GM23338 (cell line): ENCODE measurements around the gene DUS4L. TPM values are rescaled to one million over a fixed set of nuclear protein-coding genes. Genes with fewer than 3 reads are reported as not detected.

Experiments used
- ATAC-seq: fragments of 200-7000 bp; cut with Tn5 transposase; 3 replicates; pipeline ENCODE4 v1.9.1; 2020
- DNase-seq: peaks from one replicate; pipeline ENCODE4 v3.0.0-alpha.2; 2015; ENCODE audit warnings: low spot score
- H2AFZ ChIP-seq: fragments of 200-600 bp; sonication (generic); 2 replicates; pipeline ENCODE4 v1.8.0; 2016; ENCODE audit warnings: antibody characterized with exemption, mild to moderate bottlenecking, moderate library complexity
- H3F3A ChIP-seq: fragments of 200-600 bp; sonication (generic); replicated peaks from 2 replicates; pipeline ENCODE4 v1.8.0; 2017; ENCODE audit warnings: antibody characterized with exemption, mixed run types, low read depth
- H3K27ac ChIP-seq: fragments of 200-600 bp; sonication (generic); 2 replicates; pipeline ENCODE4 v1.6.1; 2016; ENCODE audit warnings: low read depth
- H3K27me3 ChIP-seq: fragments of 200-600 bp; sonication (generic); 2 replicates; pipeline ENCODE4 v1.8.0; 2016; ENCODE audit warnings: mild to moderate bottlenecking, mixed run types, moderate library complexity; ENCODE audit not compliant: insufficient read depth
- H3K36me3 ChIP-seq: fragments of 200-600 bp; sonication (generic); 2 replicates; pipeline ENCODE4 v1.8.0; 2016; ENCODE audit warnings: mild to moderate bottlenecking; ENCODE audit not compliant: insufficient read depth
- H3K4me1 ChIP-seq: fragments of 200-600 bp; sonication (generic); 2 replicates; pipeline ENCODE4 v1.8.0; 2016; ENCODE audit warnings: mild to moderate bottlenecking, moderate library complexity; ENCODE audit not compliant: insufficient read depth
- H3K4me2 ChIP-seq: fragments of 200-600 bp; sonication (generic); 2 replicates; pipeline ENCODE4 v1.7.1; 2017; ENCODE audit warnings: mixed run types
- H3K4me3 ChIP-seq: fragments of 200-600 bp; sonication (generic); 2 replicates; pipeline ENCODE4 v1.6.1; 2016; ENCODE audit warnings: mixed run types
- H3K79me2 ChIP-seq: fragments of 200-600 bp; sonication (generic); replicated peaks from 2 replicates; pipeline ENCODE4 v1.8.0; 2017; ENCODE audit warnings: mild to moderate bottlenecking; ENCODE audit not compliant: insufficient read depth
- H3K9me2 ChIP-seq: fragments of 200-600 bp; sonication (generic); 2 replicates; pipeline ENCODE4 v1.8.0; 2017; ENCODE audit not compliant: insufficient read depth
- H4K20me1 ChIP-seq: fragments of 200-600 bp; sonication (generic); replicated peaks from 2 replicates; pipeline ENCODE4 v1.8.0; 2017; ENCODE audit warnings: mild to moderate bottlenecking; ENCODE audit not compliant: insufficient read depth
- H3K27ac Mint-ChIP-seq: 2 replicates; pipeline ENCODE4 v1.8.0; 2020; ENCODE audit warnings: inconsistent platforms, mild to moderate bottlenecking, moderate library complexity, mixed read lengths
- H3K27me3 Mint-ChIP-seq: 3 replicates; pipeline ENCODE4 v1.8.0; 2022; ENCODE audit warnings: low read depth, mild to moderate bottlenecking, moderate library complexity, mixed read lengths, inconsistent platforms; ENCODE audit not compliant: insufficient read depth, poor library complexity
- H3K36me3 Mint-ChIP-seq: 3 replicates; pipeline ENCODE4 v1.8.0; 2021; ENCODE audit warnings: low read depth, mild to moderate bottlenecking, inconsistent platforms, moderate library complexity, mixed read lengths
- H3K4me1 Mint-ChIP-seq: 3 replicates; pipeline ENCODE4 v1.8.0; 2020; ENCODE audit warnings: mild to moderate bottlenecking, inconsistent platforms, mixed read lengths
- H3K4me3 Mint-ChIP-seq: 3 replicates; pipeline ENCODE4 v1.8.0; 2021; ENCODE audit warnings: moderate library complexity, mild to moderate bottlenecking, inconsistent platforms, mixed read lengths
- H3K9me3 Mint-ChIP-seq: 3 replicates; pipeline ENCODE4 v1.8.0; 2020; ENCODE audit warnings: moderate library complexity, mild to moderate bottlenecking, inconsistent platforms, mixed read lengths
- CREB1 ChIP-seq: fragments of 250-450 bp; sonication (Bioruptor Pico); IDR thresholded peaks from 2 replicates; pipeline ENCODE4 v1.5.0; 2020; ENCODE audit warnings: low read depth, mild to moderate bottlenecking, moderate library complexity
- EZH2 ChIP-seq: fragments of 200-600 bp; sonication (generic); IDR thresholded peaks from one replicate; pipeline ENCODE4 v1.8.0; 2017; ENCODE audit warnings: antibody characterized with exemption, mild to moderate bottlenecking, low read depth; ENCODE audit not compliant: unreplicated experiment
- EZH2phosphoT487 ChIP-seq: fragments of 200-600 bp; sonication (generic); IDR thresholded peaks from one replicate; pipeline ENCODE4 v1.8.1; 2018; ENCODE audit warnings: antibody characterized with exemption; ENCODE audit not compliant: unreplicated experiment
- JUNB ChIP-seq: IDR thresholded peaks from one replicate; pipeline ENCODE4 v1.6.1; 2016; ENCODE audit warnings: antibody characterized with exemption; ENCODE audit not compliant: unreplicated experiment
- NANOG ChIP-seq: IDR thresholded peaks from 2 replicates; pipeline ENCODE4 v1.6.1; 2016; ENCODE audit warnings: antibody characterized with exemption, borderline replicate concordance
- POLR2AphosphoS5 ChIP-seq: IDR thresholded peaks from 2 replicates; pipeline ENCODE4 v1.6.1; 2016; ENCODE audit warnings: antibody characterized with exemption, low read depth
- STAT1 ChIP-seq: IDR thresholded peaks from one replicate; pipeline ENCODE4 v1.6.1; 2016; ENCODE audit warnings: antibody characterized with exemption; ENCODE audit not compliant: unreplicated experiment
- ZNF114 ChIP-seq: fragments of 250-450 bp; sonication (Bioruptor Pico); IDR thresholded peaks from 2 replicates; pipeline ENCODE4 v1.5.0; 2020; ENCODE audit warnings: mild to moderate bottlenecking, moderate library complexity
- ZNF331 ChIP-seq: fragments of 250-450 bp; sonication (Bioruptor Pico); IDR thresholded peaks from 2 replicates; pipeline ENCODE4 v1.5.0; 2020; ENCODE audit warnings: low read depth, mild to moderate bottlenecking, moderate library complexity
- polyA plus RNA-seq: library from polyadenylated mRNA; unstranded; fragments of >200 nt; fragmentation: Nextera tagmentation; extraction: Ambion mirVana; gene quantifications from 2 replicates; pipeline ENCODE4 v1.2.1, GENCODE V29; 2016
- total RNA-seq: library from RNA; depleted of rRNA; stranded (reverse); fragments of >200 nt; shearing (Covaris generic); gene quantifications from 2 replicates; pipeline ENCODE4 v1.2.3, GENCODE V29; 2014
- TF ChIP-seq, protein P1 (sequence below): IDR thresholded peaks from 2 replicates; pipeline ENCODE4 v1.6.1; 2016; ENCODE audit warnings: antibody characterized with exemption
- TF ChIP-seq, protein P2 (sequence below), 2 experiments: fragments of 200-600 bp in 1 of 2; sonication (generic) in 1 of 2; conservative IDR thresholded peaks; 2 replicates each; pipeline versions ENCODE4 v1.5.1 to v1.6.1; 2016 to 2017; ENCODE audit warnings: antibody characterized with exemption in 2 of 2, low read depth in 2 of 2, mild to moderate bottlenecking in 2 of 2, moderate library complexity in 1 of 2
- TF ChIP-seq, protein P3 (sequence below): fragments of 250-450 bp; sonication (Bioruptor Pico); IDR thresholded peaks from 2 replicates; pipeline ENCODE4 v1.5.0; 2020; ENCODE audit warnings: mild to moderate bottlenecking, moderate library complexity
- TF ChIP-seq, protein P4 (sequence below): IDR thresholded peaks from one replicate; pipeline ENCODE4 v1.6.1; 2018; ENCODE audit warnings: antibody characterized with exemption; ENCODE audit not compliant: unreplicated experiment

Gene DUS4L
- total and polyA plus RNA-seq, 2 experiments from 2014 or later, result 16.7 to 22.9 TPM

DNA sequence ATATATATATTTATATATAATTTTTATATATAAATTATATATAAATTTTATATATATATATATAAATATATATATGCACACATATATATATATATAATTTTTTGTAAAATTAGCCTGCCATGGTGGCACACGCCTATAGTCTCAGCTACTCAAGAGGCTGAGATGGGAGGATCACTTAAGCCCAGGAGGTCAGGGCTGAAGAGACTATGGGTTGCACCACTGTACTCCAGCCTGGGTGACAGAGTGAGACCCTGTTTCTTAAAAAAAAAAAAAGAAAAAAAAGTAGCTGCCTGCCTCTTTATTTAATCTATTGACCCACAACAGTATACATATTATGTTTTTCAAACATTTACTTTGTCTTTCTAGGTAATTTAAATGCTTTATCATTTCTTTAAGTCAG is 35.5 kb downstream of the DUS4L start:
- TF ChIP-seq STAT1 (no peak), NANOG (no peak), POLR2AphosphoS5 (no peak), ZNF114 (no peak), CREB1 (no peak), EZH2 (no peak), JUNB (no peak), ZNF331 (no peak), EZH2phosphoT487 (no peak)
- TF ChIP-seq, protein P1, sequence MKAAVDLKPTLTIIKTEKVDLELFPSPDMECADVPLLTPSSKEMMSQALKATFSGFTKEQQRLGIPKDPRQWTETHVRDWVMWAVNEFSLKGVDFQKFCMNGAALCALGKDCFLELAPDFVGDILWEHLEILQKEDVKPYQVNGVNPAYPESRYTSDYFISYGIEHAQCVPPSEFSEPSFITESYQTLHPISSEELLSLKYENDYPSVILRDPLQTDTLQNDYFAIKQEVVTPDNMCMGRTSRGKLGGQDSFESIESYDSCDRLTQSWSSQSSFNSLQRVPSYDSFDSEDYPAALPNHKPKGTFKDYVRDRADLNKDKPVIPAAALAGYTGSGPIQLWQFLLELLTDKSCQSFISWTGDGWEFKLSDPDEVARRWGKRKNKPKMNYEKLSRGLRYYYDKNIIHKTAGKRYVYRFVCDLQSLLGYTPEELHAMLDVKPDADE, result no peak
- TF ChIP-seq, protein P2, sequence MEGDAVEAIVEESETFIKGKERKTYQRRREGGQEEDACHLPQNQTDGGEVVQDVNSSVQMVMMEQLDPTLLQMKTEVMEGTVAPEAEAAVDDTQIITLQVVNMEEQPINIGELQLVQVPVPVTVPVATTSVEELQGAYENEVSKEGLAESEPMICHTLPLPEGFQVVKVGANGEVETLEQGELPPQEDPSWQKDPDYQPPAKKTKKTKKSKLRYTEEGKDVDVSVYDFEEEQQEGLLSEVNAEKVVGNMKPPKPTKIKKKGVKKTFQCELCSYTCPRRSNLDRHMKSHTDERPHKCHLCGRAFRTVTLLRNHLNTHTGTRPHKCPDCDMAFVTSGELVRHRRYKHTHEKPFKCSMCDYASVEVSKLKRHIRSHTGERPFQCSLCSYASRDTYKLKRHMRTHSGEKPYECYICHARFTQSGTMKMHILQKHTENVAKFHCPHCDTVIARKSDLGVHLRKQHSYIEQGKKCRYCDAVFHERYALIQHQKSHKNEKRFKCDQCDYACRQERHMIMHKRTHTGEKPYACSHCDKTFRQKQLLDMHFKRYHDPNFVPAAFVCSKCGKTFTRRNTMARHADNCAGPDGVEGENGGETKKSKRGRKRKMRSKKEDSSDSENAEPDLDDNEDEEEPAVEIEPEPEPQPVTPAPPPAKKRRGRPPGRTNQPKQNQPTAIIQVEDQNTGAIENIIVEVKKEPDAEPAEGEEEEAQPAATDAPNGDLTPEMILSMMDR (conservative IDR thresholded peaks at IDR 0.05; ENCODE audit: low read depth in 2 of 2), result no peak
- TF ChIP-seq, protein P3, sequence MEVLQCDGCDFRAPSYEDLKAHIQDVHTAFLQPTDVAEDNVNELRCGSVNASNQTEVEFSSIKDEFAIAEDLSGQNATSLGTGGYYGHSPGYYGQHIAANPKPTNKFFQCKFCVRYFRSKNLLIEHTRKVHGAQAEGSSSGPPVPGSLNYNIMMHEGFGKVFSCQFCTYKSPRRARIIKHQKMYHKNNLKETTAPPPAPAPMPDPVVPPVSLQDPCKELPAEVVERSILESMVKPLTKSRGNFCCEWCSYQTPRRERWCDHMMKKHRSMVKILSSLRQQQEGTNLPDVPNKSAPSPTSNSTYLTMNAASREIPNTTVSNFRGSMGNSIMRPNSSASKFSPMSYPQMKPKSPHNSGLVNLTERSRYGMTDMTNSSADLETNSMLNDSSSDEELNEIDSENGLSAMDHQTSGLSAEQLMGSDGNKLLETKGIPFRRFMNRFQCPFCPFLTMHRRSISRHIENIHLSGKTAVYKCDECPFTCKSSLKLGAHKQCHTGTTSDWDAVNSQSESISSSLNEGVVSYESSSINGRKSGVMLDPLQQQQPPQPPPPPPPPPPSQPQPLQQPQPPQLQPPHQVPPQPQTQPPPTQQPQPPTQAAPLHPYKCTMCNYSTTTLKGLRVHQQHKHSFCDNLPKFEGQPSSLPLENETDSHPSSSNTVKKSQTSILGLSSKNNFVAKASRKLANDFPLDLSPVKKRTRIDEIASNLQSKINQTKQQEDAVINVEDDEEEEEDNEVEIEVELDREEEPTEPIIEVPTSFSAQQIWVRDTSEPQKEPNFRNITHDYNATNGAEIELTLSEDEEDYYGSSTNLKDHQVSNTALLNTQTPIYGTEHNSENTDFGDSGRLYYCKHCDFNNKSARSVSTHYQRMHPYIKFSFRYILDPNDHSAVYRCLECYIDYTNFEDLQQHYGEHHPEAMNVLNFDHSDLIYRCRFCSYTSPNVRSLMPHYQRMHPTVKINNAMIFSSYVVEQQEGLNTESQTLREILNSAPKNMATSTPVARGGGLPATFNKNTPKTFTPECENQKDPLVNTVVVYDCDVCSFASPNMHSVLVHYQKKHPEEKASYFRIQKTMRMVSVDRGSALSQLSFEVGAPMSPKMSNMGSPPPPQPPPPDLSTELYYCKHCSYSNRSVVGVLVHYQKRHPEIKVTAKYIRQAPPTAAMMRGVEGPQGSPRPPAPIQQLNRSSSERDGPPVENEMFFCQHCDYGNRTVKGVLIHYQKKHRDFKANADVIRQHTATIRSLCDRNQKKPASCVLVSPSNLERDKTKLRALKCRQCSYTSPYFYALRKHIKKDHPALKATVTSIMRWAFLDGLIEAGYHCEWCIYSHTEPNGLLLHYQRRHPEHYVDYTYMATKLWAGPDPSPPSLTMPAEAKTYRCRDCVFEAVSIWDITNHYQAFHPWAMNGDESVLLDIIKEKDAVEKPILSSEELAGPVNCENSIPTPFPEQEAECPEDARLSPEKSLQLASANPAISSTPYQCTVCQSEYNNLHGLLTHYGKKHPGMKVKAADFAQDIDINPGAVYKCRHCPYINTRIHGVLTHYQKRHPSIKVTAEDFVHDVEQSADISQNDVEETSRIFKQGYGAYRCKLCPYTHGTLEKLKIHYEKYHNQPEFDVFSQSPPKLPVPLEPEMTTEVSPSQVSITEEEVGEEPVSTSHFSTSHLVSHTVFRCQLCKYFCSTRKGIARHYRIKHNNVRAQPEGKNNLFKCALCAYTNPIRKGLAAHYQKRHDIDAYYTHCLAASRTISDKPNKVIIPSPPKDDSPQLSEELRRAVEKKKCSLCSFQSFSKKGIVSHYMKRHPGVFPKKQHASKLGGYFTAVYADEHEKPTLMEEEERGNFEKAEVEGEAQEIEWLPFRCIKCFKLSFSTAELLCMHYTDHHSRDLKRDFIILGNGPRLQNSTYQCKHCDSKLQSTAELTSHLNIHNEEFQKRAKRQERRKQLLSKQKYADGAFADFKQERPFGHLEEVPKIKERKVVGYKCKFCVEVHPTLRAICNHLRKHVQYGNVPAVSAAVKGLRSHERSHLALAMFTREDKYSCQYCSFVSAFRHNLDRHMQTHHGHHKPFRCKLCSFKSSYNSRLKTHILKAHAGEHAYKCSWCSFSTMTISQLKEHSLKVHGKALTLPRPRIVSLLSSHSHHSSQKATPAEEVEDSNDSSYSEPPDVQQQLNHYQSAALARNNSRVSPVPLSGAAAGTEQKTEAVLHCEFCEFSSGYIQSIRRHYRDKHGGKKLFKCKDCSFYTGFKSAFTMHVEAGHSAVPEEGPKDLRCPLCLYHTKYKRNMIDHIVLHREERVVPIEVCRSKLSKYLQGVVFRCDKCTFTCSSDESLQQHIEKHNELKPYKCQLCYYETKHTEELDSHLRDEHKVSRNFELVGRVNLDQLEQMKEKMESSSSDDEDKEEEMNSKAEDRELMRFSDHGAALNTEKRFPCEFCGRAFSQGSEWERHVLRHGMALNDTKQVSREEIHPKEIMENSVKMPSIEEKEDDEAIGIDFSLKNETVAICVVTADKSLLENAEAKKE, result no peak
- TF ChIP-seq, protein P4, sequence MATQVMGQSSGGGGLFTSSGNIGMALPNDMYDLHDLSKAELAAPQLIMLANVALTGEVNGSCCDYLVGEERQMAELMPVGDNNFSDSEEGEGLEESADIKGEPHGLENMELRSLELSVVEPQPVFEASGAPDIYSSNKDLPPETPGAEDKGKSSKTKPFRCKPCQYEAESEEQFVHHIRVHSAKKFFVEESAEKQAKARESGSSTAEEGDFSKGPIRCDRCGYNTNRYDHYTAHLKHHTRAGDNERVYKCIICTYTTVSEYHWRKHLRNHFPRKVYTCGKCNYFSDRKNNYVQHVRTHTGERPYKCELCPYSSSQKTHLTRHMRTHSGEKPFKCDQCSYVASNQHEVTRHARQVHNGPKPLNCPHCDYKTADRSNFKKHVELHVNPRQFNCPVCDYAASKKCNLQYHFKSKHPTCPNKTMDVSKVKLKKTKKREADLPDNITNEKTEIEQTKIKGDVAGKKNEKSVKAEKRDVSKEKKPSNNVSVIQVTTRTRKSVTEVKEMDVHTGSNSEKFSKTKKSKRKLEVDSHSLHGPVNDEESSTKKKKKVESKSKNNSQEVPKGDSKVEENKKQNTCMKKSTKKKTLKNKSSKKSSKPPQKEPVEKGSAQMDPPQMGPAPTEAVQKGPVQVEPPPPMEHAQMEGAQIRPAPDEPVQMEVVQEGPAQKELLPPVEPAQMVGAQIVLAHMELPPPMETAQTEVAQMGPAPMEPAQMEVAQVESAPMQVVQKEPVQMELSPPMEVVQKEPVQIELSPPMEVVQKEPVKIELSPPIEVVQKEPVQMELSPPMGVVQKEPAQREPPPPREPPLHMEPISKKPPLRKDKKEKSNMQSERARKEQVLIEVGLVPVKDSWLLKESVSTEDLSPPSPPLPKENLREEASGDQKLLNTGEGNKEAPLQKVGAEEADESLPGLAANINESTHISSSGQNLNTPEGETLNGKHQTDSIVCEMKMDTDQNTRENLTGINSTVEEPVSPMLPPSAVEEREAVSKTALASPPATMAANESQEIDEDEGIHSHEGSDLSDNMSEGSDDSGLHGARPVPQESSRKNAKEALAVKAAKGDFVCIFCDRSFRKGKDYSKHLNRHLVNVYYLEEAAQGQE, result no peak
- Histone ChIP-seq H3K4me3 (no peak overlapping the region), H3K4me2 (no peak overlapping the region), H3K79me2 (no peaks in the 10 kb centered on the region), H3K36me3 (no peaks in the 10 kb centered on the region), H3F3A (no peaks in the 10 kb centered on the region), H2AFZ (no peak overlapping the region), H4K20me1 (no peaks in the 10 kb centered on the region), H3K4me1 (no peaks in the 10 kb centered on the region), H3K27ac (no peak overlapping the region), H3K9me2 (no peaks in the 10 kb centered on the region), H3K27me3 (no peaks in the 10 kb centered on the region)
- DNase-seq (no peak), ATAC-seq (no peak)
- Mint-ChIP-seq H3K27ac (no peak overlapping the region), H3K36me3 (no peaks in the 10 kb centered on the region), H3K4me3 (no peak overlapping the region), H3K27me3 (peaks cover 1% of the 10 kb centered on the region), H3K4me1 (peaks cover 6% of the 10 kb centered on the region), H3K9me3 (no peaks in the 10 kb centered on the region)
